Stimulated activated naive CD4-positive, alpha-beta T cell (primary cell): ENCODE results near the gene TEX55.
"Not testable (repeated sequence)": the region's sequence is repeated elsewhere in the genome, so short reads cannot be mapped to it uniquely, and the experiment has no call there.

Source experiments
- DNase-seq, 6 experiments: peaks; one replicate each; lab custom pipeline; 2025; lab: John Stamatoyannopoulos, UW

TEX55 gene

GRCh38 chr3:119145500-119146167 lies at the start of gene TEX55:
Gene TEX55, plus strand, starts transcription at chr3:119146165. Its CDS starts 25 bp downstream, at chr3:119146190.
- DNase-seq = peak in 3 of 6 experiments; percentile 20 to 52 (median 21)

GRCh38 chr3:119098003-119098402 lies 48.0 kb upstream of the TEX55 start:
- DNase-seq = no peak

DNA sequence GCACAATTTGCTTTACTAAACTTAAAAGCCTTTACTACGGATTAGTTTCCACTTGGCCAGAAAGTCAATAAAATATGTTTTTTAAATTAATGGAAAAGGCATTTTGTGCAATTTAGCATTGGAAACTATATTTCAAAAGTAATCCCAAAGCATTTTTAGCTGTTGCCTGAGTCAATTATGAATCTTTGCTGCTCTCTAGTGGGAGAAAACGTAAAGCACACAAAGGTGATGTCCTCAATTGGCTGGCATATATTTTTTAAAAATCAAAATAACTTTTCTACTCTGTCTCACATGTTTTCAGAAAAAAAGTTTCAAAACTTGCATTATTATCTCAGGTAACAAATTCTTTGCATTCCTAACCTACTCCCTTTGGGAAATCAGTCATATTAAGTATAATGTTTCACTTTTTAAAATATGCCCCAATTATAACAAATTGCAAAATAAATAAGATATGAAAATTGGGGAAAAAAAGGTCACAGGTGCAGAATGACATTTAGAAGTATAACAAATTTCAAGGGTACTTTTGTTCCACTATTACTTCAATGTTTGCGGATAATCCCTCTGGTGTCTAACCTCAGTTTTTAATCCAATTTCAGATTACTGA lies 47.2 kb upstream of the TEX55 start:
- peak in 3 of 6 experiments; percentile 28 to 61 (median 59) for DNase-seq

DNA sequence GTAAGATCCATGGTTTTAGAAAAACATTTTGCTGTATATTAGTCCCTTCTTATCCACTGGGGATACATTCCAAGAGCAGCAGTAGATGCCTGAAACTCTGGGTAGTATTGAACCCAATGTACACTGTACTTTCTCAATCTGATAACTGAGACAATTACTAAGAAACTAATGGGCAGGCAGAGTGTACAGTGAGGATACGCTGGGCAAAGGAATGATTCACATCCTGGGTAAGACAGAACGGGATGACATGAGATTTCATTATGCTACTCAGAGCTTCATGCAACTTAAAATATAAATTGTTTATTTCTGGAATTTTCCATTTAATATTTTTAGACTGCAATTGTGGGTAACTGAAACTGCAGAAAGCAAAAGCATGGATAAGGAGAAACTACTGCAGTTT lies 46.2 kb upstream of the TEX55 start:
- DNase-seq = no peak

- DNase-seq = no peak
These were observed 41.9 kb upstream of the TEX55 start for GRCh38 chr3:119104031-119104430.

GRCh38 chr3:119118330-119118729 lies 27.6 kb upstream of the TEX55 start:
- DNase-seq = not testable (repeated sequence)

DNA sequence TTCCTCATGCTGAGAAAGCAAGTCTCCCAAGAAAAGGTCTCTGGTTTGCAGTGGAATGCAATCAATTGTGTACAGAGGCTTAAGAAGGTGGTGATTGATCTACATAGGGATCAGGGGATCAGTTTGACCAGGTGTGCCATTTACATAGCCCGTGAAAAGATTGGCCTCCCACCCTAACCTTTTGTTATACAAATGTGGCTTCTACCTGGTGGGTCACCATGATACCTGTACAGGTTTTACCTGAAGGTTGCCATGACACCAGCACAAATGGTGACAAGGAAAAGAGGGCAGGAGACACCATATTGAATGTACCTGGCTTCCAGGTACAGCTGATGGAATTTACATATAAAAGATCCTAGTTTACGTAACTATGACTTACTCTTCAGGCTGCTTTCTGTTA lies 25.5 kb upstream of the TEX55 start:
- no peak for DNase-seq

GRCh38 chr3:119122350-119122749 lies 23.6 kb upstream of the TEX55 start:
- no peak for DNase-seq

- no peak for DNase-seq
These were observed 20.6 kb upstream of the TEX55 start for GRCh38 chr3:119125342-119125741.

- no peak for DNase-seq
These were observed 20.0 kb upstream of the TEX55 start for GRCh38 chr3:119125742-119126504.

- DNase-seq = not testable (repeated sequence)
These were observed 15.7 kb upstream of the TEX55 start for GRCh38 chr3:119130291-119130690.

GRCh38 chr3:119132291-119132690 lies 13.7 kb upstream of the TEX55 start:
- DNase-seq = not testable (repeated sequence)

DNA sequence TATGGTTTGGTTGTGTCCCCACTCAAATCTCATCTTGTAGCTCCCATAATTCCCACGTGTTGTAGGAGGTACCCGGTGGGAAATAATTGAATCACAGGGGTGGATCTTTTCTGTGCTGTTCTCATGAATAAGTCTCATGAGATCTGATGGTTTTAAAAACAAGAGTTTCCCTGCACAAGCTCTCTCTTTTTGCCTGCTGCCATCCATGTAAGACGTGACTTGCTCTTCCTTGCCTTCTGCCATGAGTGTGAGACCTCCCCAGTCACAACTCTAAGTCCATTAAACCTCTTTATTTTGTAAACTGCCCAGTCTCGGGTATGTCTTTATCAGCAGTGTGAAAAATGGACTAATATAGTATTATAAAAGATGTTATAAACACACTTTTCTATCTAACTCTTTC lies 6.6 kb upstream of the TEX55 start:
- not testable (repeated sequence) for DNase-seq

- DNase-seq = no peak
These were observed 5.5 kb upstream of the TEX55 start for GRCh38 chr3:119140466-119140865.

DNA sequence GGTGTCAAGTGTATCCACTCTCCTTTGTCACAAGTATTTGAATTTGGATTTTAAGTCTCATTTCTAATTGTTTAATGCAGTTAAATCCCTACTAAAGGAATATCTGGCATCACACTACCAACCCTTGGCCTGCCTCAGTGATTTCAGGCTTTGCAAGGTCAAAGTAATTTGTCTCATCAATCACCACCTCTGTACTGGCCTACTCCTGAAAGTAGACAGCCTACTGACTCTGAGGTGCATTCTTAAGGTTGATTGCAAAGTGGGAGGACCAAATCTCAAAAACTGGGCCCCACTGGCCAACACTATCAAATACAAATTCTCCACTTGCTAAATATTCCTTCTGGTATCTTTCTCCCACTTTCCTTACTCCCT lies 851 bp upstream of the TEX55 start:
- DNase-seq = peak in 1 of 6 experiments; percentile 51

DNA sequence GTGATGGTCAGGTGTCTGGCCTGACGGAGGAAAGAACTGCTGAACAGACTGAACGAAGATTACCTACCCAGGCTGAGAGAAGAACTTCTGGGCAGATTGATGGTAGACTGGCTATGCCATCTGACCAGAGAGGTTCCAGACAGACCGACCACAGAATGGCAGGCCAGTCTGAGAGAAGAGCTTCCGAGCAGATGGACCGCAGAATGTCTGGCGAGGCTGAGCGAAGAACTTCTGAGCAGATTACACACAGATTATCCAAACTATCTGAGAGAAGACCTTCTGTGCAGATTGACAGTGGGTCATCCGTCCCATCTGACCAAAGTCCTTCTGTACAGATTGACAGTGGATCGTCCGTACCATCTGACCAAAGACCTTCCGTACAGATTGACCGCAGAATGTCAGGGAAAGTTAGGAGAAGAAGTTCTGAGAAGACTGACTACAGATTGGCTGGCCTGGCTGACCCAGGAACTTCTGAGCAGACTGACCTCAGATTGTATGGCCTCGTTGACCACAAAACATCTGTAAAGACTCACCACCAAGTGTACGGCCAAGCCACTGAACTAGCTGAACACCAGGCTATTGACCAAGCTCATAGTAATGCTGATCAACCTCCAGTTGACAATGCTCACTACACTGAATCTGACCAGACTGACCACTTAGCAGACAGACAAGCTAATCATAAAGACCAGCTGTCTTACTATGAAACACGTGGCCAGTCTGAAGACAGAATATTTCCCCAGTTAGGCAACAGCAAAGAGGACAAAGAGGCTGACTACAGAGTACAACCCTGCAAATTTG lies 812 bp downstream of the TEX55 start:
- DNase-seq = no peak

DNA sequence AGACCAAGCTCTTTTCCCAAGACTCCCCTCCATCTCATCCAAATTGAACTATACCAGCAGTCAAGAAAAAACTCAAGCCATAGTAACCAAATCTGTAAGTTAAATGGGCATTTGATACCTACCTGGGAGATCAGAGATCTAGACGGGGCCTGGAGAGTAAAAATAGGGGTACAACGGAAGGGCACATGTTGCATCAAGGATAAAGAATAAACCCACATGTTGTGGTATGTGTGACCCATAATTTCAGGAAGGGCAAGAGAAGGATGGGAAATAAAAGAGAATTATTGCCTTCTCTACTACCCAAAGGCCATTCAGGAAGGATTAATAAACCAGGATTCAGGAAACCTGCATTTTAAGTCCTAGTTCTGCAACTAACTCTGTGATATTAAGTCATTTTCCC lies 1.5 kb downstream of the TEX55 start:
- no peak for DNase-seq

- no peak for DNase-seq
These were observed 2.7 kb downstream of the TEX55 start for GRCh38 chr3:119148493-119149180.

GRCh38 chr3:119149484-119149883 lies 3.5 kb downstream of the TEX55 start:
- no peak for DNase-seq

GRCh38 chr3:119156868-119157267 lies 10.9 kb downstream of the TEX55 start:
- no peak for DNase-seq

DNA sequence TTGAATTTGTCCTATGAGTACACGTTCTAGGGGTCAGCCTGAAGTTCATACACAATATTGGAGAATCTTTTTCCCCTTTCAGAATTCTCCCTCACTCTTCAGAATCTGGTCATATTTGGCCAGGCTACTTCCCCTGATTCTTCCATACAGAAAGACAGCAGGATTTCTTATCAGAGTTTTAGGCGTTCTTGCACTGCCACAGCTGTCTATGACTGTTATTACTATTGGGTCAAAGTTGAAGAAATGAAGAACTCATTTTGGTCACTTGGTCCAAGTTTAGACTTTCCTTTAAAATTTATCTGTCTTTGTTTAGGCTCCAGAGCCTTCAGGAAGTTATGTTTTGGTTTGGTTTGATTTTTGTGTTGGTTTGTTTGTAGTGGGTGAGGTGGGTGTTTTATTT lies 12.0 kb downstream of the TEX55 start:
- DNase-seq = no peak

GRCh38 chr3:119160361-119160760 lies 14.4 kb downstream of the TEX55 start:
- no peak for DNase-seq
